HG03457 (cell line): Measurements from ENCODE around the gene TK2.
A peak's percentile ranks its signal among the peaks of the same experiment; 100 is the strongest.

Experiments
- ATAC-seq: cut with Tn5 transposase; IDR thresholded peaks from one replicate; pipeline ENCODE4 v1.9.1; 2021; ENCODE audit warnings: moderate number of reproducible peaks; ENCODE audit not compliant: unreplicated experiment

The TK2 gene

GRCh38 chr16:66486199-66486772 lies 63.6 kb downstream of the TK2 start:
- no peak for ATAC-seq

GRCh38 chr16:66485376-66485775 lies 64.5 kb downstream of the TK2 start:
- no peak for ATAC-seq

- no peak for ATAC-seq
Measured at GRCh38 chr16:66484453-66485213, 65.3 kb downstream of the TK2 start.

- ATAC-seq: peak; percentile 63
Measured at GRCh38 chr16:66483689-66484452, 66.1 kb downstream of the TK2 start.

- ATAC-seq: no peak
Measured at GRCh38 chr16:66481943-66482390, 68.0 kb downstream of the TK2 start.

- no peak for ATAC-seq
Measured at GRCh38 chr16:66481081-66481942, 68.6 kb downstream of the TK2 start.

- no peak for ATAC-seq
Measured at GRCh38 chr16:66480265-66481080, 69.4 kb downstream of the TK2 start.

- no peak for ATAC-seq
Measured at GRCh38 chr16:66479661-66480264, 70.2 kb downstream of the TK2 start.

- ATAC-seq: no peak
Measured at GRCh38 chr16:66478733-66479511, 71.0 kb downstream of the TK2 start.

GRCh38 chr16:66477028-66477515 lies 72.8 kb downstream of the TK2 start:
- ATAC-seq: no peak

- ATAC-seq: no peak
Measured at GRCh38 chr16:66476328-66477027, 73.4 kb downstream of the TK2 start.

- ATAC-seq: no peak
Measured at GRCh38 chr16:66475232-66475631, 74.7 kb downstream of the TK2 start.

- ATAC-seq: peak; percentile 92
Measured at GRCh38 chr16:66474750-66475199, 75.1 kb downstream of the TK2 start.

GRCh38 chr16:66473654-66474519 lies 76.0 kb downstream of the TK2 start:
- no peak for ATAC-seq

- ATAC-seq: no peak
Measured at GRCh38 chr16:66473051-66473571, 76.8 kb downstream of the TK2 start.

GRCh38 chr16:66471716-66472393 lies 78.1 kb downstream of the TK2 start:
- ATAC-seq: no peak
